Right lobe of liver (tissue), 4 donors: ENCODE data around the gene C3.

Experiments
- POLR2A ChIP-seq: fragments of 450-650 bp; IDR thresholded peaks from one replicate; pipeline ENCODE4 v1.6.1; 2017; ENCODE audit warnings: antibody characterized with exemption, mild to moderate bottlenecking
- TF ChIP-seq, protein P1 (sequence below), 4 donors: fragments of 200-600 bp in 3 of 4; fragments of 450-650 bp in 1 of 4; IDR thresholded peaks; one replicate each; pipeline versions ENCODE4 v1.5.1 to v1.8.0; 2016 to 2022; ENCODE audit warnings: antibody characterized with exemption in 4 of 4, mild to moderate bottlenecking in 2 of 4
- donor health status: DM: no; HTN: no; CAD: no.
- donor health status: DM: no; HTN: no; CAD: no.
- donor health status: DM: no; HTN: yes; CAD: no.

DNA sequence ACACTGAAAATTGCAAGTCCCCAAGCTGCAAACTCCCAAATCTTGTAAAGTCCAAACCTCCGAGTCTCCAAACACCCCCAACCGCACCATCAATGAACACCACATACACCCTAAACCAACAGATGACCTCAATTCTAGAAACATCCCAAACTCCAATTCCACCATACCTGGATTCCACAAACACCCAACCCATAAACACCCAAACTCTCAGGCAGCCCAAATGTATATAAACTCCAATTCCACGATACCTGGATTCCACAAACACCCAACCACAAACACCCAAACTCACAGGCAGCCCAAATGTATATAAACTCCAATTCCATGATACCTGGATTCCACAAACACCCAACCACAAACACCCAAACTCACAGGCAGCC, 470 bp downstream of the C3 start:
- TF ChIP-seq, protein P1, sequence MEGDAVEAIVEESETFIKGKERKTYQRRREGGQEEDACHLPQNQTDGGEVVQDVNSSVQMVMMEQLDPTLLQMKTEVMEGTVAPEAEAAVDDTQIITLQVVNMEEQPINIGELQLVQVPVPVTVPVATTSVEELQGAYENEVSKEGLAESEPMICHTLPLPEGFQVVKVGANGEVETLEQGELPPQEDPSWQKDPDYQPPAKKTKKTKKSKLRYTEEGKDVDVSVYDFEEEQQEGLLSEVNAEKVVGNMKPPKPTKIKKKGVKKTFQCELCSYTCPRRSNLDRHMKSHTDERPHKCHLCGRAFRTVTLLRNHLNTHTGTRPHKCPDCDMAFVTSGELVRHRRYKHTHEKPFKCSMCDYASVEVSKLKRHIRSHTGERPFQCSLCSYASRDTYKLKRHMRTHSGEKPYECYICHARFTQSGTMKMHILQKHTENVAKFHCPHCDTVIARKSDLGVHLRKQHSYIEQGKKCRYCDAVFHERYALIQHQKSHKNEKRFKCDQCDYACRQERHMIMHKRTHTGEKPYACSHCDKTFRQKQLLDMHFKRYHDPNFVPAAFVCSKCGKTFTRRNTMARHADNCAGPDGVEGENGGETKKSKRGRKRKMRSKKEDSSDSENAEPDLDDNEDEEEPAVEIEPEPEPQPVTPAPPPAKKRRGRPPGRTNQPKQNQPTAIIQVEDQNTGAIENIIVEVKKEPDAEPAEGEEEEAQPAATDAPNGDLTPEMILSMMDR (IDR thresholded peaks at IDR 0.05), result no peak
- no peak for TF ChIP-seq POLR2A
